ENCODE results near the gene ZNF644. TPM values are rescaled to one million over a fixed set of nuclear protein-coding genes. Genes with fewer than 3 reads are reported as not detected.

The ZNF644 gene
- total and polyA plus RNA-seq, 4 donors: 6.8 to 38.8 (median 27.2) TPM

GRCh38 chr1:91046766-91047165 lies 24.9 kb upstream of the ZNF644 start:
- TF ChIP-seq TAF1 (conservative IDR thresholded peaks at IDR 0.05) (no peak), REST (IDR thresholded peaks at IDR 0.05) (no peak), ATF3 (IDR thresholded peaks at IDR 0.05) (no peak), EGR1 (IDR thresholded peaks at IDR 0.05; ENCODE audit: low read depth in 2 of 2) (no peak), ZBTB33 (IDR thresholded peaks at IDR 0.05) (no peak), SP1 (IDR thresholded peaks at IDR 0.05) (no peak), CTCF (IDR thresholded peaks at IDR 0.05; ENCODE audit: low read depth, low read length, missing input control) (no peak), FOXA1 (IDR thresholded peaks at IDR 0.05) (no peak), FOXA2 (IDR thresholded peaks at IDR 0.05) (no peak), HNF4G (IDR thresholded peaks at IDR 0.05) (no peak)
- H3K4me1 ChIP-seq (ENCODE audit: control insufficient read depth in 4 of 4, insufficient read depth in 4 of 4, low read length in 3 of 4): no peaks in the 10 kb centered on the region
- no peak for DNase-seq (ENCODE audit: low spot score)

GRCh38 chr1:91045284-91045683 lies 23.4 kb upstream of the ZNF644 start:
- peaks cover 0 to 3% (median under 1%) of the 10 kb centered on the region in 4 donors for H3K9me3 ChIP-seq (ENCODE audit: control insufficient read depth in 4 of 4, low read length in 3 of 4)
- 90% methylated on average over 1 of the region's 1 CpG for WGBS
- no peaks in the 10 kb centered on the region for H3K27me3 ChIP-seq (ENCODE audit: control insufficient read depth in 4 of 4, insufficient read depth in 4 of 4, low read length in 3 of 4)
- no peak overlapping the region for H3K4me3 ChIP-seq (ENCODE audit: low read depth in 1 of 3, low read length in 3 of 3)
- no peaks in the 10 kb centered on the region for H3K4me1 ChIP-seq (ENCODE audit: control insufficient read depth in 4 of 4, insufficient read depth in 4 of 4, low read length in 3 of 4)
- H3K36me3 ChIP-seq (ENCODE audit: control insufficient read depth in 4 of 4, insufficient read depth in 3 of 4, low read depth in 1 of 4, low read length in 3 of 4): no peaks in the 10 kb centered on the region
- no peak overlapping the region for H3K27ac ChIP-seq (ENCODE audit: low read depth in 1 of 2, low read length in 2 of 2)
- DNase-seq (ENCODE audit: low spot score): no peak
- no peak overlapping the region for H3K9ac ChIP-seq (ENCODE audit: low read depth in 1 of 2, low read length in 2 of 2)
- TF ChIP-seq HNF4A (conservative IDR thresholded peaks at IDR 0.05): no peak
- no peak for TF ChIP-seq GABPA (IDR thresholded peaks at IDR 0.05 in 1 of 2, conservative IDR thresholded peaks at IDR 0.05 in 1 of 2)
- TF ChIP-seq YY1 (IDR thresholded peaks at IDR 0.05): no peak
- TF ChIP-seq MAX (IDR thresholded peaks at IDR 0.05): no peak
- no peak for TF ChIP-seq RXRA (IDR thresholded peaks at IDR 0.05)
- no peak for TF ChIP-seq HNF4G (IDR thresholded peaks at IDR 0.05)
- no peak for TF ChIP-seq REST (IDR thresholded peaks at IDR 0.05)
- TF ChIP-seq SP1 (IDR thresholded peaks at IDR 0.05): no peak
- no peak for TF ChIP-seq RAD21 (IDR thresholded peaks at IDR 0.05)
- TF ChIP-seq TAF1 (conservative IDR thresholded peaks at IDR 0.05): no peak
- no peak for TF ChIP-seq EGR1 (IDR thresholded peaks at IDR 0.05; ENCODE audit: low read depth in 2 of 2)
- no peak for TF ChIP-seq ZBTB33 (IDR thresholded peaks at IDR 0.05)

More at GRCh38 chr1:91046766-91047165, 24.9 kb upstream of the ZNF644 start:
- Histone ChIP-seq H3K27me3 (ENCODE audit: control insufficient read depth in 4 of 4, insufficient read depth in 4 of 4, low read length in 3 of 4) (no peaks in the 10 kb centered on the region), H3K9me3 (ENCODE audit: control insufficient read depth in 4 of 4, low read length in 3 of 4) (peaks cover 0 to 3% (median 0%) of the 10 kb centered on the region in 4 donors), H3K4me3 (ENCODE audit: low read depth in 1 of 3, low read length in 3 of 3) (no peak overlapping the region), H3K9ac (ENCODE audit: low read depth in 1 of 2, low read length in 2 of 2) (no peak overlapping the region), H3K36me3 (ENCODE audit: control insufficient read depth in 4 of 4, insufficient read depth in 3 of 4, low read depth in 1 of 4, low read length in 3 of 4) (no peaks in the 10 kb centered on the region), H3K27ac (ENCODE audit: low read depth in 1 of 2, low read length in 2 of 2) (no peak overlapping the region)
- WGBS: 87% methylated on average over 2 of the region's 2 CpGs
